ENCODE data around the gene FBXO24.

DNA sequence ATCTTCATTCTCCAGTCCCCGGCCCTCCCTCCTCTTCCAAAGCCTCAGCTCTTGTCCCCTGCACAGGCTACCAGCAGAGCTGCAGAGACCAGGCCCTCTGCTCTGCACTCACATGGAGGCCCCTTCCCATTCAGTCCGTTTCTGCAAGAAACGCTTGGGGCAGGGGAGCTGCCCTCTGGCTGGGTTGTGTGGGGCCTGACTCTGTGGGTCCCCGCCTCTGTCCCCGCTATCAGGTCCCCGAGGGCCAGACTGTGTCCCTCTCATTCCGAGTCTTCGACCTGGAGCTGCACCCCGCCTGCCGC lies 17.5 kb downstream of the FBXO24 start:
- TF ChIP-seq EP300 (IDR thresholded peaks at IDR 0.05), result no peak
- TF ChIP-seq, protein P1, sequence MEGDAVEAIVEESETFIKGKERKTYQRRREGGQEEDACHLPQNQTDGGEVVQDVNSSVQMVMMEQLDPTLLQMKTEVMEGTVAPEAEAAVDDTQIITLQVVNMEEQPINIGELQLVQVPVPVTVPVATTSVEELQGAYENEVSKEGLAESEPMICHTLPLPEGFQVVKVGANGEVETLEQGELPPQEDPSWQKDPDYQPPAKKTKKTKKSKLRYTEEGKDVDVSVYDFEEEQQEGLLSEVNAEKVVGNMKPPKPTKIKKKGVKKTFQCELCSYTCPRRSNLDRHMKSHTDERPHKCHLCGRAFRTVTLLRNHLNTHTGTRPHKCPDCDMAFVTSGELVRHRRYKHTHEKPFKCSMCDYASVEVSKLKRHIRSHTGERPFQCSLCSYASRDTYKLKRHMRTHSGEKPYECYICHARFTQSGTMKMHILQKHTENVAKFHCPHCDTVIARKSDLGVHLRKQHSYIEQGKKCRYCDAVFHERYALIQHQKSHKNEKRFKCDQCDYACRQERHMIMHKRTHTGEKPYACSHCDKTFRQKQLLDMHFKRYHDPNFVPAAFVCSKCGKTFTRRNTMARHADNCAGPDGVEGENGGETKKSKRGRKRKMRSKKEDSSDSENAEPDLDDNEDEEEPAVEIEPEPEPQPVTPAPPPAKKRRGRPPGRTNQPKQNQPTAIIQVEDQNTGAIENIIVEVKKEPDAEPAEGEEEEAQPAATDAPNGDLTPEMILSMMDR (IDR thresholded peaks at IDR 0.05), result no peak
